NCI-H2081 (cell line): Measurements from ENCODE around the gene LCN10.
"Not testable (repeated sequence)": the region's sequence is repeated elsewhere in the genome, so short reads cannot be mapped to it uniquely, and the experiment has no call there.

Experiments
- DNase-seq, 2 experiments: peaks; one replicate each; lab custom pipeline; 2025; lab: John Stamatoyannopoulos, UW

The LCN10 gene

GRCh38 chr9:136742591-136743391, at the start of gene LCN10:
LCN10 (minus strand) TSS chr9:136742940; CDS start chr9:136742903, 37 bp downstream.
- DNase-seq: no peak

- peak; percentile 56 to 60 for DNase-seq
Measured at GRCh38 chr9:136791516-136792276, 49.0 kb upstream of the LCN10 start.

- peak; percentile 99 to 100 for DNase-seq
Measured at GRCh38 chr9:136790640-136791515, 48.1 kb upstream of the LCN10 start, which contains the start of gene TMEM141. TMEM141 (plus strand) TSS chr9:136791344; CDS start chr9:136791371, 27 bp downstream.

- no peak for DNase-seq
Measured at GRCh38 chr9:136789523-136789937, 46.8 kb upstream of the LCN10 start.

GRCh38 chr9:136788644-136789522, 46.1 kb upstream of the LCN10 start:
- not testable (repeated sequence) for DNase-seq

- DNase-seq: peak; percentile 70 to 75
Measured at GRCh38 chr9:136787690-136788400, 45.1 kb upstream of the LCN10 start.

- DNase-seq: not testable (repeated sequence)
Measured at GRCh38 chr9:136786983-136787382, 44.2 kb upstream of the LCN10 start.

- peak in 1 of 2 experiments; percentile 14 for DNase-seq
Measured at GRCh38 chr9:136786451-136786850, 43.7 kb upstream of the LCN10 start.

- not testable (repeated sequence) for DNase-seq
Measured at GRCh38 chr9:136785565-136786355, 43.0 kb upstream of the LCN10 start.

GRCh38 chr9:136784997-136785361, 42.2 kb upstream of the LCN10 start:
- DNase-seq: no peak

GRCh38 chr9:136784249-136784996, 41.7 kb upstream of the LCN10 start:
- DNase-seq: peak; percentile 57 to 61

- no peak for DNase-seq
Measured at GRCh38 chr9:136782452-136782851, 39.7 kb upstream of the LCN10 start.

GRCh38 chr9:136779808-136780207, 37.1 kb upstream of the LCN10 start:
- DNase-seq: no peak

- no peak for DNase-seq
Measured at GRCh38 chr9:136777359-136777758, 34.6 kb upstream of the LCN10 start.

GRCh38 chr9:136776947-136777346, 34.2 kb upstream of the LCN10 start:
- no peak for DNase-seq

- no peak for DNase-seq
Measured at GRCh38 chr9:136775191-136775590, 32.5 kb upstream of the LCN10 start.

- DNase-seq: no peak
Measured at GRCh38 chr9:136774416-136775045, 31.8 kb upstream of the LCN10 start.

GRCh38 chr9:136773386-136774044, 30.8 kb upstream of the LCN10 start:
- no peak for DNase-seq
